SK-N-SH (cell line): ENCODE results near the gene CNBD2.

ENCODE experiments used
- EZH2phosphoT487 ChIP-seq: fragments of 200-600 bp; sonication (generic); IDR thresholded peaks from 2 replicates; pipeline ENCODE4 v1.6.1; 2017; ENCODE audit warnings: low read depth, mixed run types, mild to moderate bottlenecking, antibody characterized with exemption, moderate library complexity, borderline replicate concordance
- GABPA ChIP-seq: IDR thresholded peaks from 2 replicates; pipeline ENCODE4 v1.4.0; 2012; ENCODE audit warnings: low read depth, mild to moderate bottlenecking
- JUND ChIP-seq: IDR thresholded peaks from 2 replicates; pipeline ENCODE4 v1.4.0; 2012
- POLR2AphosphoS5 ChIP-seq: IDR thresholded peaks from 2 replicates; pipeline ENCODE4 v1.6.1; 2012; ENCODE audit warnings: low read depth, low read length
- RCOR1 ChIP-seq: fragments of 150-350 bp; IDR thresholded peaks from 2 replicates; pipeline ENCODE4 v1.6.1; 2017; ENCODE audit warnings: antibody characterized with exemption, low read length
- REST ChIP-seq: IDR thresholded peaks from 2 replicates; pipeline ENCODE4 v1.6.1; 2012; ENCODE audit warnings: mild to moderate bottlenecking, low read depth, low read length, moderate library complexity
- TCF12 ChIP-seq: IDR thresholded peaks from 2 replicates; pipeline ENCODE4 v1.4.0; 2012
- ZBTB33 ChIP-seq: IDR thresholded peaks from 2 replicates; pipeline ENCODE4 v1.4.0; 2012; ENCODE audit warnings: low read depth, borderline replicate concordance
- TF ChIP-seq, protein P1 (sequence below): fragments of 200-600 bp; sonication (generic); IDR thresholded peaks from 2 replicates; pipeline ENCODE4 v1.6.1; 2017; ENCODE audit warnings: antibody characterized with exemption, mild to moderate bottlenecking, moderate library complexity

DNA sequence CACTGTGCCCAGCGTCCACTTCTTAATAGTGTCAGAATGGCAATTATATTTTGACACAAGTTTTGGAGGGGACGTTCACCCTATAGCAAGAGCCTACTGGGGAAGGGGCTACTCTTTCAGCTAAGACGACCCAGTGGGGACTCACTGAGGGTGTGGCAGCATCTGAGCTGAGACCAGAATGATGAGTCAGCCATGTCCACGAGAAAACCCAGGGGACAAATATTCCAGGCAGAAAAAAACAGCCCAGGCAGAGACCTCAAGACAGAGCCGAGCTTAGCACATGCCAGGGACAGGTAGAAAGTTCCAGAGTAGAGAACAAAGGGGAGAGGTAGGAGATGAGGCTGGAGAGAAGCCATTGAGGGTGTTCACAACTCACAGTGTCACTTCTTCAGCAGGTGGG, 11.2 kb downstream of the CNBD2 start:
- TF ChIP-seq POLR2AphosphoS5 (no peak), ZBTB33 (no peak), TCF12 (no peak), EZH2phosphoT487 (no peak), GABPA (no peak), JUND (no peak), REST (no peak), RCOR1 (no peak)
- TF ChIP-seq, protein P1, sequence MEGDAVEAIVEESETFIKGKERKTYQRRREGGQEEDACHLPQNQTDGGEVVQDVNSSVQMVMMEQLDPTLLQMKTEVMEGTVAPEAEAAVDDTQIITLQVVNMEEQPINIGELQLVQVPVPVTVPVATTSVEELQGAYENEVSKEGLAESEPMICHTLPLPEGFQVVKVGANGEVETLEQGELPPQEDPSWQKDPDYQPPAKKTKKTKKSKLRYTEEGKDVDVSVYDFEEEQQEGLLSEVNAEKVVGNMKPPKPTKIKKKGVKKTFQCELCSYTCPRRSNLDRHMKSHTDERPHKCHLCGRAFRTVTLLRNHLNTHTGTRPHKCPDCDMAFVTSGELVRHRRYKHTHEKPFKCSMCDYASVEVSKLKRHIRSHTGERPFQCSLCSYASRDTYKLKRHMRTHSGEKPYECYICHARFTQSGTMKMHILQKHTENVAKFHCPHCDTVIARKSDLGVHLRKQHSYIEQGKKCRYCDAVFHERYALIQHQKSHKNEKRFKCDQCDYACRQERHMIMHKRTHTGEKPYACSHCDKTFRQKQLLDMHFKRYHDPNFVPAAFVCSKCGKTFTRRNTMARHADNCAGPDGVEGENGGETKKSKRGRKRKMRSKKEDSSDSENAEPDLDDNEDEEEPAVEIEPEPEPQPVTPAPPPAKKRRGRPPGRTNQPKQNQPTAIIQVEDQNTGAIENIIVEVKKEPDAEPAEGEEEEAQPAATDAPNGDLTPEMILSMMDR = no peak
